KMS-11 (cell line): Measurements from ENCODE around the gene C16orf74.

ENCODE experiments used
- H2AFZ ChIP-seq: fragments of 200-600 bp; sonication (generic); 2 replicates; pipeline ENCODE4 v1.6.1; 2016; ENCODE audit warnings: antibody characterized with exemption, mixed run types, low read depth
- H3K27ac ChIP-seq: fragments of 200-600 bp; sonication (generic); 2 replicates; pipeline ENCODE4 v1.6.1; 2016; ENCODE audit warnings: mild to moderate bottlenecking, mixed run types
- H3K27me3 ChIP-seq: fragments of 200-600 bp; sonication (generic); 2 replicates; pipeline ENCODE4 v1.6.1; 2017; ENCODE audit warnings: mild to moderate bottlenecking, low read depth, mixed run types, moderate library complexity; ENCODE audit not compliant: insufficient read depth
- H3K36me3 ChIP-seq: fragments of 200-600 bp; sonication (generic); 2 replicates; pipeline ENCODE4 v1.6.1; 2017; ENCODE audit warnings: mild to moderate bottlenecking, mixed run types; ENCODE audit not compliant: insufficient read depth
- H3K4me1 ChIP-seq: fragments of 200-600 bp; sonication (generic); 2 replicates; pipeline ENCODE4 v1.6.1; 2016; ENCODE audit warnings: mild to moderate bottlenecking, low read depth, mixed run types; ENCODE audit not compliant: poor library complexity, severe bottlenecking
- H3K4me2 ChIP-seq: fragments of 200-600 bp; sonication (generic); 2 replicates; pipeline ENCODE4 v1.7.0; 2016; ENCODE audit warnings: mild to moderate bottlenecking, mixed run types
- H3K4me3 ChIP-seq: fragments of 200-600 bp; sonication (generic); IDR thresholded peaks from 2 replicates; pipeline ENCODE4 v1.6.1; 2017; ENCODE audit warnings: low read depth, low read length, mixed read lengths; ENCODE audit not compliant: insufficient read depth
- H3K79me2 ChIP-seq: fragments of 200-600 bp; sonication (generic); 2 replicates; pipeline ENCODE4 v1.6.1; 2016; ENCODE audit warnings: low read depth, mixed run types; ENCODE audit not compliant: insufficient read depth
- H3K9ac ChIP-seq: fragments of 200-600 bp; sonication (generic); 2 replicates; pipeline ENCODE4 v1.6.1; 2016; ENCODE audit warnings: mild to moderate bottlenecking, mixed run types
- H4K20me1 ChIP-seq: fragments of 200-600 bp; sonication (generic); 2 replicates; pipeline ENCODE4 v1.6.1; 2016; ENCODE audit warnings: mild to moderate bottlenecking, mixed run types; ENCODE audit not compliant: insufficient read depth
- CTCF ChIP-seq: fragments of 200-600 bp; sonication (generic); conservative IDR thresholded peaks from 2 replicates; pipeline ENCODE4 v1.6.1; 2017; ENCODE audit warnings: low read depth, mild to moderate bottlenecking, antibody characterized with exemption, low read length, moderate library complexity, mixed read lengths

C16orf74 gene

GRCh38 chr16:85793662-85794298 lies 42.9 kb upstream of the C16orf74 start:
- no peaks in the 10 kb centered on the region for H3K36me3 ChIP-seq
- H3K27ac ChIP-seq = no peak overlapping the region
- no peaks in the 10 kb centered on the region for H3K27me3 ChIP-seq
- no peak overlapping the region for H2AFZ ChIP-seq
- H3K4me3 ChIP-seq = no peak overlapping the region
- H3K9ac ChIP-seq = no peak overlapping the region
- no peak overlapping the region for H3K4me2 ChIP-seq
- H3K79me2 ChIP-seq = peaks cover 68% of the 10 kb centered on the region
- peaks cover 12% of the 10 kb centered on the region for H3K4me1 ChIP-seq
- H4K20me1 ChIP-seq = no peaks in the 10 kb centered on the region
- no peak for TF ChIP-seq CTCF

GRCh38 chr16:85789773-85790172 lies 38.9 kb upstream of the C16orf74 start:
- peaks cover 28% of the 10 kb centered on the region for H3K79me2 ChIP-seq

DNA sequence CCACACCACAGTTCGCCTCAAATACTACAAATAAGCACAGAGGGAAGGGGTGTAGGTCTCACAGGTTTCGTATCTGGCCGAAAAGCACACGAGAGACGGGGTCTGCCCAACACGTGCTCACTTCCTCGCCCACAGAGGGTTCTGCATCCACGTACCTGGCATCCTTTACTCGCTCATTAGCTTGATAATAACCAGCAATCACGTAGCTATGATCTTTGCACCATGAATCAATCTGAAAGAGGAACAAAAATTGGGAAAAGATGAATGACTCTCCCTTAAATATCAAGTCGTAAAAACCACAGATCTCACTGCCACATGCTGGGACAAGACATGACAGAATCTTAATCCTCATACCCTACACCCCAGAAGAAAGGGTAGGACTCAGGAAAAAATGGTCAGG lies 37.9 kb upstream of the C16orf74 start:
- H3K9ac ChIP-seq = no peak overlapping the region
- H3K27me3 ChIP-seq = no peaks in the 10 kb centered on the region
- no peak overlapping the region for H3K27ac ChIP-seq
- no peak for TF ChIP-seq CTCF
- no peaks in the 10 kb centered on the region for H3K36me3 ChIP-seq
- H3K4me3 ChIP-seq = no peak overlapping the region
- no peaks in the 10 kb centered on the region for H4K20me1 ChIP-seq
- H3K79me2 ChIP-seq = peaks cover 21% of the 10 kb centered on the region
- no peak overlapping the region for H2AFZ ChIP-seq
- no peak overlapping the region for H3K4me2 ChIP-seq
- no peaks in the 10 kb centered on the region for H3K4me1 ChIP-seq

More at GRCh38 chr16:85789773-85790172, 38.9 kb upstream of the C16orf74 start:
- Histone ChIP-seq H3K9ac (no peak overlapping the region), H3K36me3 (no peaks in the 10 kb centered on the region), H4K20me1 (no peaks in the 10 kb centered on the region), H3K4me1 (no peaks in the 10 kb centered on the region), H3K27ac (no peak overlapping the region), H2AFZ (no peak overlapping the region), H3K4me2 (no peak overlapping the region), H3K4me3 (no peak overlapping the region), H3K27me3 (no peaks in the 10 kb centered on the region)
- no peak for TF ChIP-seq CTCF

DNA sequence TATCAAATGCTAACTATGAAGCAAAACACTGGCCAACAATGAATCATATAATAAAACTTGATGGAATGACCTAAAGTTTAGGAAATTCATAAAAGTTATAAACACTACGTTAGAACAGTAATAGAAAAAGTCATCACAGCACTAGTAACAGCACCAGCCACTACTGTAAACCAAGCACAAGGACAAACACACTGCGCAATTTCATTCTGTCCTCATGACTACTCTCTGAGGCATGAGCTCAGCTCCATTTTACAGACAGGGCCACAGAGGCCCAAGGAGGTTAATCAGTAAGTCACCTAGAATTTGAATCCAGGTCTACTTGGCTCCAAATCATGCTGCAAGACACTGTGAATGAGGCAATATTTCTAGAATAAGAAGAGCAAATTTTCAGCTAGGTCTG lies 35.0 kb upstream of the C16orf74 start:
- H3K27ac ChIP-seq = no peak overlapping the region
- no peak overlapping the region for H3K9ac ChIP-seq
- no peaks in the 10 kb centered on the region for H3K27me3 ChIP-seq
- H3K4me2 ChIP-seq = no peak overlapping the region
- no peaks in the 10 kb centered on the region for H4K20me1 ChIP-seq
- H3K4me3 ChIP-seq = no peak overlapping the region
- H3K36me3 ChIP-seq = no peaks in the 10 kb centered on the region; the same call in 1 of the 2 replicates
- H3K4me1 ChIP-seq = no peaks in the 10 kb centered on the region
- no peak for TF ChIP-seq CTCF
- no peaks in the 10 kb centered on the region; the same call in 1 of the 2 replicates for H3K79me2 ChIP-seq
- no peak overlapping the region for H2AFZ ChIP-seq
